Measurements from ENCODE around the gene CD79A. TPM values are rescaled to one million over a fixed set of nuclear protein-coding genes. Genes with fewer than 3 reads are reported as not detected.

CD79A gene
- total and polyA plus RNA-seq, 4 experiments from 2014 or later: 0.93 to 29.7 (median 3.2) TPM

- H3K36me3 ChIP-seq (ENCODE audit: insufficient read depth, low read length): no peaks in the 10 kb centered on the region
- Mint-ChIP-seq H3K36me3 (no peaks in the 10 kb centered on the region), H3K27me3 (peaks cover 0 to 4% of the 10 kb centered on the region in 2 donors), H3K9me3 (peaks cover 0 to 2% (median 0%) of the 10 kb centered on the region in 8 donors), H3K27ac (no peak overlapping the region), H3K4me1 (no peaks in the 10 kb centered on the region), H3K4me3 (no peak overlapping the region)
- no peak overlapping the region for H3K27ac ChIP-seq (ENCODE audit: low read depth, low read length)
- no peaks in the 10 kb centered on the region for H3K27me3 ChIP-seq (ENCODE audit: insufficient read depth, low read length)
- intact Hi-C loops (cut with micrococcal nuclease): no loop called here
- ChIA-PET CTCF (ENCODE audit: partially characterized antibody) (no interaction called here), POLR2A (ENCODE audit: partially characterized antibody) (no interaction called here)
- no peak for DNase-seq
- no peaks in the 10 kb centered on the region for H3K4me1 ChIP-seq (ENCODE audit: insufficient read depth, low read length)
- H3K9me3 ChIP-seq (ENCODE audit: control insufficient read depth in 1 of 2, low read length in 2 of 2): no peaks in the 10 kb centered on the region
- no peak overlapping the region for H3K4me3 ChIP-seq (ENCODE audit: low read length in 2 of 2)
Observed at GRCh38 chr19:41845051-41845590, 32.0 kb upstream of the CD79A start.

- Histone ChIP-seq H3K9me3 (ENCODE audit: control insufficient read depth in 1 of 2, low read length in 2 of 2) (no peaks in the 10 kb centered on the region), H3K27me3 (ENCODE audit: insufficient read depth, low read length) (no peaks in the 10 kb centered on the region), H3K27ac (ENCODE audit: low read depth, low read length) (no peak overlapping the region), H3K4me1 (ENCODE audit: insufficient read depth, low read length) (no peaks in the 10 kb centered on the region), H3K36me3 (ENCODE audit: insufficient read depth, low read length) (no peaks in the 10 kb centered on the region), H3K4me3 (ENCODE audit: low read length in 2 of 2) (no peak overlapping the region)
- POLR2A ChIA-PET (ENCODE audit: partially characterized antibody): no interaction called here
- no peak for DNase-seq
- peaks cover 0 to 2% (median 0%) of the 10 kb centered on the region in 8 donors for H3K9me3 Mint-ChIP-seq
- H3K36me3 Mint-ChIP-seq: no peaks in the 10 kb centered on the region
- intact Hi-C loops (cut with micrococcal nuclease): no loop called here
- CTCF ChIA-PET (ENCODE audit: partially characterized antibody): no interaction called here
- H3K27ac Mint-ChIP-seq: no peak overlapping the region
- no peaks in the 10 kb centered on the region for H3K4me1 Mint-ChIP-seq
- no peak overlapping the region for H3K4me3 Mint-ChIP-seq
- peaks cover 0 to 3% of the 10 kb centered on the region in 2 donors for H3K27me3 Mint-ChIP-seq
Observed at GRCh38 chr19:41847351-41848105, 29.6 kb upstream of the CD79A start.

GRCh38 chr19:41848666-41849065 is 28.4 kb upstream of the CD79A start:
- H3K4me1 ChIP-seq (ENCODE audit: insufficient read depth, low read length): no peaks in the 10 kb centered on the region
- Mint-ChIP-seq H3K27me3 (peaks cover 0 to 4% of the 10 kb centered on the region in 2 donors), H3K9me3 (peaks cover 0 to 2% (median 0%) of the 10 kb centered on the region in 8 donors), H3K4me3 (no peak overlapping the region), H3K27ac (peak overlapping the region in 1 of 7 donors; percentile 40), H3K4me1 (no peaks in the 10 kb centered on the region), H3K36me3 (no peaks in the 10 kb centered on the region)
- H3K27me3 ChIP-seq (ENCODE audit: insufficient read depth, low read length): no peaks in the 10 kb centered on the region
- ChIA-PET POLR2A (ENCODE audit: partially characterized antibody) (interaction anchor here (1.6 kb wide), 1 partner anchor 24 kb away, joined by 3 read pairs; no protein-coding TSS in a partner anchor), CTCF (ENCODE audit: partially characterized antibody) (no interaction called here)
- no peaks in the 10 kb centered on the region for H3K9me3 ChIP-seq (ENCODE audit: control insufficient read depth in 1 of 2, low read length in 2 of 2)
- intact Hi-C loops (cut with micrococcal nuclease): no loop called here
- no peak for DNase-seq
- no peak overlapping the region for H3K4me3 ChIP-seq (ENCODE audit: low read length in 2 of 2)
- no peak overlapping the region for H3K27ac ChIP-seq (ENCODE audit: low read depth, low read length)
- H3K36me3 ChIP-seq (ENCODE audit: insufficient read depth, low read length): no peaks in the 10 kb centered on the region

- POLR2A ChIA-PET (ENCODE audit: partially characterized antibody): interaction anchor here (1.0 to 1.6 kb wide), 2 partner anchors 18 to 24 kb away, joined by 3 read pairs; no protein-coding TSS in a partner anchor
- Mint-ChIP-seq H3K27me3 (peaks cover 0 to 4% of the 10 kb centered on the region in 2 donors), H3K9me3 (no peaks in the 10 kb centered on the region), H3K4me1 (no peaks in the 10 kb centered on the region), H3K36me3 (no peaks in the 10 kb centered on the region), H3K4me3 (no peak overlapping the region), H3K27ac (no peak overlapping the region)
- H3K27me3 ChIP-seq (ENCODE audit: insufficient read depth, low read length): no peaks in the 10 kb centered on the region
- no peaks in the 10 kb centered on the region for H3K9me3 ChIP-seq (ENCODE audit: control insufficient read depth in 1 of 2, low read length in 2 of 2)
- no peak overlapping the region for H3K27ac ChIP-seq (ENCODE audit: low read depth, low read length)
- H3K4me1 ChIP-seq (ENCODE audit: insufficient read depth, low read length): no peaks in the 10 kb centered on the region
- no peak overlapping the region for H3K4me3 ChIP-seq (ENCODE audit: low read length in 2 of 2)
- no peak for DNase-seq
- intact Hi-C loops (cut with micrococcal nuclease): no loop called here
- CTCF ChIA-PET (ENCODE audit: partially characterized antibody): interaction anchor here (1.2 kb wide), 1 partner anchor 18 kb away, joined by 3 read pairs; no protein-coding TSS in a partner anchor
- no peaks in the 10 kb centered on the region for H3K36me3 ChIP-seq (ENCODE audit: insufficient read depth, low read length)
Observed at GRCh38 chr19:41849067-41849466, 28.0 kb upstream of the CD79A start.

GRCh38 chr19:41850381-41850780 is 26.7 kb upstream of the CD79A start:
- Mint-ChIP-seq H3K36me3 (no peaks in the 10 kb centered on the region), H3K27me3 (peaks cover 0 to 7% of the 10 kb centered on the region in 2 donors), H3K9me3 (no peaks in the 10 kb centered on the region), H3K4me3 (no peak overlapping the region), H3K4me1 (no peaks in the 10 kb centered on the region), H3K27ac (no peak overlapping the region)
- Histone ChIP-seq H3K4me3 (ENCODE audit: low read length in 2 of 2) (no peak overlapping the region), H3K27ac (ENCODE audit: low read depth, low read length) (no peak overlapping the region), H3K4me1 (ENCODE audit: insufficient read depth, low read length) (no peaks in the 10 kb centered on the region), H3K27me3 (ENCODE audit: insufficient read depth, low read length) (no peaks in the 10 kb centered on the region), H3K9me3 (ENCODE audit: control insufficient read depth in 1 of 2, low read length in 2 of 2) (no peaks in the 10 kb centered on the region), H3K36me3 (ENCODE audit: insufficient read depth, low read length) (no peaks in the 10 kb centered on the region)
- DNase-seq: no peak
- ChIA-PET CTCF (ENCODE audit: partially characterized antibody) (interaction anchor here (1.0 to 2.2 kb wide), 2 partner anchors 9 to 12 kb away, joined by 3 to 6 read pairs; no protein-coding TSS in a partner anchor), POLR2A (ENCODE audit: partially characterized antibody) (interaction anchor here (1.6 kb wide), 1 partner anchor 22 kb away, joined by 3 read pairs; no protein-coding TSS in a partner anchor)
- intact Hi-C loops (cut with micrococcal nuclease): no loop called here

- Histone ChIP-seq H3K27me3 (ENCODE audit: insufficient read depth, low read length) (no peaks in the 10 kb centered on the region), H3K4me3 (ENCODE audit: low read length in 2 of 2) (no peak overlapping the region), H3K27ac (ENCODE audit: low read depth, low read length) (no peak overlapping the region), H3K9me3 (ENCODE audit: control insufficient read depth in 1 of 2, low read length in 2 of 2) (no peaks in the 10 kb centered on the region), H3K36me3 (ENCODE audit: insufficient read depth, low read length) (no peaks in the 10 kb centered on the region), H3K4me1 (ENCODE audit: insufficient read depth, low read length) (no peaks in the 10 kb centered on the region)
- POLR2A ChIA-PET (ENCODE audit: partially characterized antibody): interaction anchor here (1.5 kb wide), 1 partner anchor 9 kb away, joined by 9 read pairs; the partner anchor contains the start of gene RPS19
- no peak overlapping the region for H3K4me3 Mint-ChIP-seq
- peaks cover 0 to 5% of the 10 kb centered on the region in 2 donors for H3K27me3 Mint-ChIP-seq
- intact Hi-C loops (cut with micrococcal nuclease): no loop called here
- DNase-seq: no peak
- no peaks in the 10 kb centered on the region for H3K36me3 Mint-ChIP-seq
- H3K27ac Mint-ChIP-seq: no peak overlapping the region
- no peaks in the 10 kb centered on the region for H3K4me1 Mint-ChIP-seq
- no peaks in the 10 kb centered on the region for H3K9me3 Mint-ChIP-seq
- CTCF ChIA-PET (ENCODE audit: partially characterized antibody): interaction anchor here (0.7 to 2.2 kb wide), 4 partner anchors 8 to 93 kb away, joined by 3 to 6 read pairs (median 3); partner anchors contain the start of gene RPS19
Observed at GRCh38 chr19:41851456-41851855, 25.6 kb upstream of the CD79A start.

- no peaks in the 10 kb centered on the region for H3K27me3 ChIP-seq (ENCODE audit: insufficient read depth, low read length)
- H3K27ac ChIP-seq (ENCODE audit: low read depth, low read length): no peak overlapping the region
- H3K4me3 ChIP-seq (ENCODE audit: low read length in 2 of 2): no peak overlapping the region
- no peaks in the 10 kb centered on the region for H3K9me3 Mint-ChIP-seq
- intact Hi-C loops (cut with micrococcal nuclease): no loop called here
- no peaks in the 10 kb centered on the region for H3K36me3 ChIP-seq (ENCODE audit: insufficient read depth, low read length)
- CTCF ChIA-PET (ENCODE audit: partially characterized antibody): interaction anchor here (1.6 kb wide), 1 partner anchor 17 kb away, joined by 4 read pairs; no protein-coding TSS in a partner anchor
- H3K36me3 Mint-ChIP-seq: no peaks in the 10 kb centered on the region
- no peaks in the 10 kb centered on the region for H3K9me3 ChIP-seq (ENCODE audit: control insufficient read depth in 1 of 2, low read length in 2 of 2)
- H3K27me3 Mint-ChIP-seq: peaks cover 0 to 5% of the 10 kb centered on the region in 2 donors
- no peaks in the 10 kb centered on the region for H3K4me1 ChIP-seq (ENCODE audit: insufficient read depth, low read length)
- no peak for DNase-seq
- no peak overlapping the region for H3K27ac Mint-ChIP-seq
- POLR2A ChIA-PET (ENCODE audit: partially characterized antibody): no interaction called here
- no peaks in the 10 kb centered on the region for H3K4me1 Mint-ChIP-seq
- H3K4me3 Mint-ChIP-seq: no peak overlapping the region
Observed at GRCh38 chr19:41853344-41853743, 23.7 kb upstream of the CD79A start.
